Measurements from ENCODE around the gene KLRK1.

Gene KLRK1

GRCh38 chr12:10409392-10409791 lies 19.6 kb upstream of the KLRK1 start, which contains the start of gene KLRC4:
TSS of gene KLRC4 (minus strand) at chr12:10409757. CDS start at chr12:10409575, 182 bp downstream.
- no peak within 1 kb of the TSS for H2BK5ac ChIP-seq (ENCODE audit: low read depth, low read length, poor library complexity)
- H3K4me3 ChIP-seq (ENCODE audit: low read depth, low read length): no peak within 1 kb of the TSS
- no CpG with 5 or more reads among the region's 1 CpG for WGBS (ENCODE audit: extremely low coverage, insufficient coverage, insufficient read length)
- H2AFZ ChIP-seq (ENCODE audit: insufficient read depth, low read length, poor library complexity): no peak within 1 kb of the TSS
- no peaks in the 10 kb centered on the region for H3K4me1 ChIP-seq (ENCODE audit: control insufficient read depth in 1 of 2, insufficient read depth in 2 of 2, low read length in 2 of 2)
- no peak within 1 kb of the TSS for H2BK12ac ChIP-seq (ENCODE audit: low read length)
- H3K9ac ChIP-seq (ENCODE audit: low read length): no peak within 1 kb of the TSS
- DNase-seq: no peak
- no peaks in the 10 kb centered on the region for H3K9me3 ChIP-seq (ENCODE audit: insufficient read depth, low read depth, low read length)
- no peak within 1 kb of the TSS for H4K91ac ChIP-seq (ENCODE audit: low read depth, low read length)
- H3K18ac ChIP-seq (ENCODE audit: low read length): no peak within 1 kb of the TSS
- H3K14ac ChIP-seq (ENCODE audit: low read length): no peak within 1 kb of the TSS
- no peak within 1 kb of the TSS for H3K23ac ChIP-seq (ENCODE audit: low read length)
- no peak within 1 kb of the TSS for H4K8ac ChIP-seq (ENCODE audit: low read depth, low read length)
- H3K4ac ChIP-seq (ENCODE audit: low read depth, low read length): no peak within 1 kb of the TSS
- no peaks in the 10 kb centered on the region for H3K79me2 ChIP-seq (ENCODE audit: control insufficient read depth, insufficient read depth, low read length, poor library complexity)
- H3K27ac ChIP-seq (ENCODE audit: low read depth, low read length): no peak within 1 kb of the TSS
- H3K36me3 ChIP-seq (ENCODE audit: control insufficient read depth in 1 of 2, insufficient read depth in 2 of 2, low read length in 2 of 2): peaks cover 0 to 3% of the 10 kb centered on the region in 2 experiments
- no peak within 1 kb of the TSS for H3K4me2 ChIP-seq (ENCODE audit: low read length)
- H2AK5ac ChIP-seq (ENCODE audit: low read length): no peak within 1 kb of the TSS
- no peak within 1 kb of the TSS for H2BK120ac ChIP-seq (ENCODE audit: insufficient read depth, low read length, poor library complexity)
- H3K79me1 ChIP-seq (ENCODE audit: low read length): peaks cover 3% of the 10 kb centered on the region
- H4K12ac ChIP-seq (ENCODE audit: low read depth, low read length): no peak within 1 kb of the TSS
- H3K27me3 ChIP-seq (ENCODE audit: insufficient read depth, low read length): no peaks in the 10 kb centered on the region

GRCh38 chr12:10408842-10409241 lies 19.0 kb upstream of the KLRK1 start:
- no CpG with 5 or more reads among the region's 3 CpGs for WGBS (ENCODE audit: extremely low coverage, insufficient coverage, insufficient read length)
- Histone ChIP-seq H3K4ac (ENCODE audit: low read depth, low read length) (no peak overlapping the region), H3K23ac (ENCODE audit: low read length) (no peak overlapping the region)

GRCh38 chr12:10406725-10407124 lies 16.9 kb upstream of the KLRK1 start:
- Histone ChIP-seq H2BK5ac (ENCODE audit: low read depth, low read length, poor library complexity) (no peak overlapping the region), H3K79me2 (ENCODE audit: control insufficient read depth, insufficient read depth, low read length, poor library complexity) (no peaks in the 10 kb centered on the region), H3K4me2 (ENCODE audit: low read length) (no peak overlapping the region), H3K23ac (ENCODE audit: low read length) (no peak overlapping the region), H4K12ac (ENCODE audit: low read depth, low read length) (no peak overlapping the region), H3K4me3 (ENCODE audit: low read depth, low read length) (no peak overlapping the region), H4K8ac (ENCODE audit: low read depth, low read length) (no peak overlapping the region), H2AFZ (ENCODE audit: insufficient read depth, low read length, poor library complexity) (no peak overlapping the region), H3K36me3 (ENCODE audit: control insufficient read depth in 1 of 2, insufficient read depth in 2 of 2, low read length in 2 of 2) (peaks cover 0 to 3% of the 10 kb centered on the region in 2 experiments), H3K9me3 (ENCODE audit: insufficient read depth, low read depth, low read length) (no peaks in the 10 kb centered on the region), H3K9ac (ENCODE audit: low read length) (no peak overlapping the region), H3K27ac (ENCODE audit: low read depth, low read length) (no peak overlapping the region), H3K27me3 (ENCODE audit: insufficient read depth, low read length) (no peaks in the 10 kb centered on the region), H3K14ac (ENCODE audit: low read length) (no peak overlapping the region), H2BK120ac (ENCODE audit: insufficient read depth, low read length, poor library complexity) (no peak overlapping the region), H3K79me1 (ENCODE audit: low read length) (peaks cover 3% of the 10 kb centered on the region), H2AK5ac (ENCODE audit: low read length) (no peak overlapping the region), H3K4me1 (ENCODE audit: control insufficient read depth in 1 of 2, insufficient read depth in 2 of 2, low read length in 2 of 2) (no peaks in the 10 kb centered on the region), H3K18ac (ENCODE audit: low read length) (no peak overlapping the region), H2BK12ac (ENCODE audit: low read length) (no peak overlapping the region), H4K91ac (ENCODE audit: low read depth, low read length) (no peak overlapping the region), H3K4ac (ENCODE audit: low read depth, low read length) (no peak overlapping the region)
- DNase-seq: peak in 1 of 2 donors; percentile 12
- WGBS (ENCODE audit: extremely low coverage, insufficient coverage, insufficient read length): no CpG with 5 or more reads among the region's 4 CpGs

More at GRCh38 chr12:10408842-10409241, 19.0 kb upstream of the KLRK1 start:
- Histone ChIP-seq H2BK5ac (ENCODE audit: low read depth, low read length, poor library complexity) (no peak overlapping the region), H3K27ac (ENCODE audit: low read depth, low read length) (no peak overlapping the region), H3K9me3 (ENCODE audit: insufficient read depth, low read depth, low read length) (no peaks in the 10 kb centered on the region), H2BK120ac (ENCODE audit: insufficient read depth, low read length, poor library complexity) (no peak overlapping the region), H3K9ac (ENCODE audit: low read length) (no peak overlapping the region), H4K91ac (ENCODE audit: low read depth, low read length) (no peak overlapping the region), H2AFZ (ENCODE audit: insufficient read depth, low read length, poor library complexity) (no peak overlapping the region), H3K18ac (ENCODE audit: low read length) (no peak overlapping the region), H2BK12ac (ENCODE audit: low read length) (no peak overlapping the region), H3K79me1 (ENCODE audit: low read length) (peaks cover 3% of the 10 kb centered on the region), H3K36me3 (ENCODE audit: control insufficient read depth in 1 of 2, insufficient read depth in 2 of 2, low read length in 2 of 2) (peaks cover 0 to 3% of the 10 kb centered on the region in 2 experiments), H2AK5ac (ENCODE audit: low read length) (no peak overlapping the region), H3K14ac (ENCODE audit: low read length) (no peak overlapping the region), H4K12ac (ENCODE audit: low read depth, low read length) (no peak overlapping the region), H3K4me3 (ENCODE audit: low read depth, low read length) (no peak overlapping the region), H4K8ac (ENCODE audit: low read depth, low read length) (no peak overlapping the region), H3K27me3 (ENCODE audit: insufficient read depth, low read length) (no peaks in the 10 kb centered on the region), H3K4me1 (ENCODE audit: control insufficient read depth in 1 of 2, insufficient read depth in 2 of 2, low read length in 2 of 2) (no peaks in the 10 kb centered on the region), H3K79me2 (ENCODE audit: control insufficient read depth, insufficient read depth, low read length, poor library complexity) (no peaks in the 10 kb centered on the region), H3K4me2 (ENCODE audit: low read length) (no peak overlapping the region)
- no peak for DNase-seq

GRCh38 chr12:10405294-10405693 lies 15.5 kb upstream of the KLRK1 start:
- Histone ChIP-seq H3K27ac (ENCODE audit: low read depth, low read length) (no peak overlapping the region), H2AK5ac (ENCODE audit: low read length) (no peak overlapping the region), H2BK5ac (ENCODE audit: low read depth, low read length, poor library complexity) (no peak overlapping the region), H3K9ac (ENCODE audit: low read length) (no peak overlapping the region), H3K14ac (ENCODE audit: low read length) (no peak overlapping the region), H2BK120ac (ENCODE audit: insufficient read depth, low read length, poor library complexity) (no peak overlapping the region), H3K23ac (ENCODE audit: low read length) (no peak overlapping the region), H2BK12ac (ENCODE audit: low read length) (no peak overlapping the region), H2AFZ (ENCODE audit: insufficient read depth, low read length, poor library complexity) (no peak overlapping the region), H4K12ac (ENCODE audit: low read depth, low read length) (no peak overlapping the region), H3K4me2 (ENCODE audit: low read length) (no peak overlapping the region), H3K4ac (ENCODE audit: low read depth, low read length) (no peak overlapping the region), H3K79me1 (ENCODE audit: low read length) (no peaks in the 10 kb centered on the region), H3K4me3 (ENCODE audit: low read depth, low read length) (no peak overlapping the region), H3K36me3 (ENCODE audit: control insufficient read depth in 1 of 2, insufficient read depth in 2 of 2, low read length in 2 of 2) (peaks cover 0 to 3% of the 10 kb centered on the region in 2 experiments), H4K8ac (ENCODE audit: low read depth, low read length) (no peak overlapping the region), H3K79me2 (ENCODE audit: control insufficient read depth, insufficient read depth, low read length, poor library complexity) (no peaks in the 10 kb centered on the region), H3K18ac (ENCODE audit: low read length) (no peak overlapping the region), H4K91ac (ENCODE audit: low read depth, low read length) (no peak overlapping the region), H3K9me3 (ENCODE audit: insufficient read depth, low read depth, low read length) (no peaks in the 10 kb centered on the region), H3K27me3 (ENCODE audit: insufficient read depth, low read length) (no peaks in the 10 kb centered on the region), H3K4me1 (ENCODE audit: control insufficient read depth in 1 of 2, insufficient read depth in 2 of 2, low read length in 2 of 2) (no peaks in the 10 kb centered on the region)
- DNase-seq: peak; percentile 54 to 75
- WGBS (ENCODE audit: extremely low coverage, insufficient coverage, insufficient read length): no CpG with 5 or more reads among the region's 5 CpGs

Measured in trophoblast cell (in vitro differentiated cells and primary cell).